ENCODE results near the gene NR3C2.
"Not testable (repeated sequence)": the region's sequence is repeated elsewhere in the genome, so short reads cannot be mapped to it uniquely, and the experiment has no call there.

The NR3C2 gene

GRCh38 chr4:148094149-148094548, 348.1 kb downstream of the NR3C2 start:
- no peak for DNase-seq

GRCh38 chr4:148093065-148093464, 349.1 kb downstream of the NR3C2 start:
- no peak for DNase-seq

GRCh38 chr4:148092316-148093014, 349.7 kb downstream of the NR3C2 start:
- DNase-seq = no peak

- DNase-seq = no peak
Measured at GRCh38 chr4:148091896-148092295, 350.3 kb downstream of the NR3C2 start.

- no peak for DNase-seq
Measured at GRCh38 chr4:148090503-148091476, 351.4 kb downstream of the NR3C2 start.

GRCh38 chr4:148090029-148090428, 352.2 kb downstream of the NR3C2 start:
- DNase-seq = no peak

- DNase-seq = no peak
Measured at GRCh38 chr4:148089624-148090023, 352.6 kb downstream of the NR3C2 start.

- DNase-seq = not testable (repeated sequence)
Measured at GRCh38 chr4:148083073-148083472, 359.1 kb downstream of the NR3C2 start.

- no peak for DNase-seq
Measured at GRCh38 chr4:148081745-148082144, 360.5 kb downstream of the NR3C2 start.

- DNase-seq = no peak
Measured at GRCh38 chr4:148081267-148081666, 360.9 kb downstream of the NR3C2 start.

GRCh38 chr4:148079961-148080360, 362.3 kb downstream of the NR3C2 start:
- no peak for DNase-seq

GRCh38 chr4:148078061-148078460, 364.2 kb downstream of the NR3C2 start:
- DNase-seq = no peak

GRCh38 chr4:148077581-148077980, 364.6 kb downstream of the NR3C2 start:
- no peak for DNase-seq

- DNase-seq = no peak
Measured at GRCh38 chr4:148076964-148077363, 365.2 kb downstream of the NR3C2 start.

GRCh38 chr4:148075438-148075837, 366.8 kb downstream of the NR3C2 start:
- no peak for DNase-seq

- no peak for DNase-seq
Measured at GRCh38 chr4:148074462-148074861, 367.8 kb downstream of the NR3C2 start.

- no peak for DNase-seq
Measured at GRCh38 chr4:148073349-148073748, 368.9 kb downstream of the NR3C2 start.

GRCh38 chr4:148072789-148073188, 369.4 kb downstream of the NR3C2 start:
- no peak for DNase-seq

- no peak for DNase-seq
Measured at GRCh38 chr4:148071009-148071408, 371.2 kb downstream of the NR3C2 start.

GRCh38 chr4:148069895-148070178, 372.4 kb downstream of the NR3C2 start:
- DNase-seq = no peak

- no peak for DNase-seq
Measured at GRCh38 chr4:148069086-148069894, 372.9 kb downstream of the NR3C2 start.

- DNase-seq = no peak
Measured at GRCh38 chr4:148068065-148068911, 373.9 kb downstream of the NR3C2 start.

All from activated CD4-positive, alpha-beta T cell treated with anti-CD3 and anti-CD28 coated beads for 48 hours (primary cell).